ENCODE data around the gene PTK6. TPM values are rescaled to one million over a fixed set of nuclear protein-coding genes. Genes with fewer than 3 reads are reported as not detected.

The PTK6 gene
- total RNA-seq, 2 experiments from 2014 or later, result 0.16 to 0.26 TPM

- H3K27me3 Mint-ChIP-seq, result peaks cover 21% of the 10 kb centered on the region
- DNase-seq, result no peak
- H3K4me1 Mint-ChIP-seq, result peaks cover 4% of the 10 kb centered on the region
- H3K36me3 Mint-ChIP-seq, result no peaks in the 10 kb centered on the region
- H3K27ac Mint-ChIP-seq, result no peak overlapping the region
- no peak overlapping the region for H3K4me3 Mint-ChIP-seq
- H3K9me3 Mint-ChIP-seq, result no peaks in the 10 kb centered on the region
Observed at GRCh38 chr20:63497138-63497945, 39.8 kb downstream of the PTK6 start.

GRCh38 chr20:63496596-63497120 lies 40.5 kb downstream of the PTK6 start:
- Mint-ChIP-seq H3K9me3 (no peaks in the 10 kb centered on the region), H3K27me3 (peaks cover 22% of the 10 kb centered on the region), H3K4me1 (peaks cover 4% of the 10 kb centered on the region), H3K4me3 (no peak overlapping the region), H3K27ac (no peak overlapping the region), H3K36me3 (no peaks in the 10 kb centered on the region)
- DNase-seq, result no peak

GRCh38 chr20:63495741-63496595 lies 41.2 kb downstream of the PTK6 start:
- Mint-ChIP-seq H3K4me1 (peaks cover 4% of the 10 kb centered on the region), H3K4me3 (no peak overlapping the region), H3K36me3 (no peaks in the 10 kb centered on the region), H3K9me3 (no peaks in the 10 kb centered on the region), H3K27ac (no peak overlapping the region), H3K27me3 (peaks cover 26% of the 10 kb centered on the region)
- peak; percentile 71 for DNase-seq

- DNase-seq, result no peak
- no peaks in the 10 kb centered on the region for H3K9me3 Mint-ChIP-seq
Observed at GRCh38 chr20:63495167-63495720, 41.9 kb downstream of the PTK6 start.

DNA sequence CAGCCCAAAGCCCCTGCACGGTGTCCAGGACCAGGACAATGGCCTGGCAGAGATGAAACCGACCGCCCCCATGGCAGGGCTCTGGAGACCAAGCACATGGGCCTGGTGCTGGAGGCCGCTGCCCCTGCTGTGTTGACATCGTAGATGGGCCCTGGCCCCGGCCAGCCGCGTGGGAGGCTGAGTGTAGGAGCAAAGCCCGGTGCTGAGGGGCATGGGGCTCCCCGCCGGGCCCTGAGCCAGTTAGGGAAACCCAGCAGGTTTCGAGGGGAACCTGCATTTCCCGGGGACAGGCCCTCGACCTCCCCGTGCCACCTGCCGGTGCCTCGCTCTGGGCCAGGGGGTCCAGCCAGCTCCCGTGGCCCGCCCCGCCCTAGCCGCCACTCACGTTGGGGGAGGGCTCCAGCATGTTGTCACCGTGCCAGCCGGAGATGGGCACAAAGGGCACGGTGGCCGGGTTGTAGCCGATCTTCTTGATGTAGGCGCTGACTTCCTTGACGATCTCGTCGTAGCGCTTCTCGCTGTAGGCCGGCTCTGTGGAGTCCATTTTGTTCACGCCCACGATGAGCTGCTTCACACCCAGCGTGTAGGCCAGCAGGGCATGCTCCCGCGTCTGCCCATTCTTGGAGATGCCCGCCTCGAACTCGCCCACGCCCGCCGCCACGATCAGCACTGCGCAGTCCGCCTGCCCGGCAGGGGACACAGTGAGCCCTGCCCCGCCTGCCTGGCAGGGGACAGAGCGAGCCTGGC lies 42.6 kb downstream of the PTK6 start:
- no peak overlapping the region for H3K27ac Mint-ChIP-seq
- peaks cover 39% of the 10 kb centered on the region for H3K27me3 Mint-ChIP-seq
- peaks cover 4% of the 10 kb centered on the region for H3K4me1 Mint-ChIP-seq
- no peak overlapping the region for H3K4me3 Mint-ChIP-seq
- DNase-seq, result no peak
- no peaks in the 10 kb centered on the region for H3K9me3 Mint-ChIP-seq
- H3K36me3 Mint-ChIP-seq, result no peaks in the 10 kb centered on the region

More at GRCh38 chr20:63495167-63495720, 41.9 kb downstream of the PTK6 start:
- Mint-ChIP-seq H3K36me3 (no peaks in the 10 kb centered on the region), H3K27me3 (peaks cover 32% of the 10 kb centered on the region), H3K4me1 (peaks cover 4% of the 10 kb centered on the region), H3K4me3 (no peak overlapping the region), H3K27ac (no peak overlapping the region)

GRCh38 chr20:63494084-63494419 lies 43.1 kb downstream of the PTK6 start:
- Mint-ChIP-seq H3K36me3 (no peaks in the 10 kb centered on the region), H3K9me3 (no peaks in the 10 kb centered on the region), H3K4me3 (no peak overlapping the region), H3K4me1 (peaks cover 4% of the 10 kb centered on the region), H3K27me3 (peaks cover 43% of the 10 kb centered on the region), H3K27ac (no peak overlapping the region)
- DNase-seq, result no peak

DNA sequence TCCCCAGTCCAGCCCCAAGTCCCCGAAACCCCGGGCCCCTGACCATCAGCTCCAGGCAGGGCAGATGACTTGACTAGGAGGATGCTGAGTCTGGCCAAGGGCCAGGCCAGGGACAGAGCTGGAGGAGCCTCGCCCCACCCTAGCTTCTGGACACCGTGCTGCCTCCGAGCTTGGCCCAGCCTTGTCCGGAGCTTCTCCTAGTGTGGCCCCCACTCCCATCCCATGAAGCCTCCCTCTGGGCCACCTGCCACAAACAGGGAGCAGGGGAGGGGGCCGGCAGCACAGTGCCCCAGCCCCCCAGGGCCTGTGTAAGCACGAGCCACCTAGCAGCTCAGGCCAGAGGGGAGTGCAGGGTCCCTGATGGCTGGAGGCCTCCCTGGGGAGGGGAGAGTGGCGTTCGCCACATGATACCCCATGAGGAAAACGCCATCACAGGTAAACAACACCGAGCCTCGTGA lies 43.6 kb downstream of the PTK6 start:
- Mint-ChIP-seq H3K27ac (no peak overlapping the region), H3K4me1 (peaks cover 4% of the 10 kb centered on the region), H3K36me3 (no peaks in the 10 kb centered on the region), H3K4me3 (no peak overlapping the region), H3K9me3 (no peaks in the 10 kb centered on the region), H3K27me3 (peaks cover 46% of the 10 kb centered on the region)
- no peak for DNase-seq

DNA sequence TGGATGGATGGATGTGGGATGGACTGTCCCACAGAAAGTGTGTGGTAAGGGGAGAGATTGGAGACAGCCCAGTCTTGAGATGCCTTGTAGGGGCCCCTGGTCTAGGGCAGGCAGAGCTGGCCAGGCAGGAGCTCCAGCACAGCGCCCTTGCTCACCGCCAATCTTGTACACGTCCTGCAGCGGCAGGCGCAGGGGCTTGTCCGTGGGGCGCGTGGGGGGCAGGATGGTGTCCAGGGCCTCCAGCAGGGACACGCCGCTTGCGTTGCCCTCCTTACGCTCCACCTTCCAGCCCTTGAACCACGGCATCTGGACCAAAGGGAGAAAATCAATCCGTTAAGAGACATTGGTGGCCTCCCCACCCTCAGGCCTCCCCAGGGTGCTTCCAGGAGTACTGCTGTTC lies 44.2 kb downstream of the PTK6 start:
- Mint-ChIP-seq H3K9me3 (no peaks in the 10 kb centered on the region), H3K27me3 (peaks cover 42% of the 10 kb centered on the region), H3K4me3 (no peak overlapping the region), H3K4me1 (peaks cover 4% of the 10 kb centered on the region), H3K27ac (no peak overlapping the region), H3K36me3 (no peaks in the 10 kb centered on the region)
- DNase-seq, result no peak

DNA sequence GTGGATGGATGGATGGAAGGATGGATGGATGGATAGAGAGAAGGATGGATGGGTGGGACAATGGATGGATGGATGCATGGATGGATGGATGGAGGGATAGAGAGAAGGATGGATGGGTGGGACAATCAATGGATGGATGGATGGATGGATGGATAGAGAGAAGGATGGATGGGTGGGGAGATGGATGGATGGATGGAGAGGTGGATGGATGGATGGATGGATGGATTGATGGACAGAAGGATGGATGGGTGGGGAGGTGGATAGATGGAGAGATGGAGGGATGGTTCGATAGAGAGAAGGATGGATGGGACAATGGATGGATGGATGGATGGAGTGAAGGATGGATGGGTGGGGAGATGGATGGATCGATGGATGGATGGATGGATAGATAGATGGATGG lies 44.7 kb downstream of the PTK6 start:
- no peaks in the 10 kb centered on the region for H3K36me3 Mint-ChIP-seq
- peaks cover 4% of the 10 kb centered on the region for H3K4me1 Mint-ChIP-seq
- H3K4me3 Mint-ChIP-seq, result no peak overlapping the region
- peaks cover 40% of the 10 kb centered on the region for H3K27me3 Mint-ChIP-seq
- DNase-seq, result no peak
- H3K27ac Mint-ChIP-seq, result no peak overlapping the region
- no peaks in the 10 kb centered on the region for H3K9me3 Mint-ChIP-seq

DNA sequence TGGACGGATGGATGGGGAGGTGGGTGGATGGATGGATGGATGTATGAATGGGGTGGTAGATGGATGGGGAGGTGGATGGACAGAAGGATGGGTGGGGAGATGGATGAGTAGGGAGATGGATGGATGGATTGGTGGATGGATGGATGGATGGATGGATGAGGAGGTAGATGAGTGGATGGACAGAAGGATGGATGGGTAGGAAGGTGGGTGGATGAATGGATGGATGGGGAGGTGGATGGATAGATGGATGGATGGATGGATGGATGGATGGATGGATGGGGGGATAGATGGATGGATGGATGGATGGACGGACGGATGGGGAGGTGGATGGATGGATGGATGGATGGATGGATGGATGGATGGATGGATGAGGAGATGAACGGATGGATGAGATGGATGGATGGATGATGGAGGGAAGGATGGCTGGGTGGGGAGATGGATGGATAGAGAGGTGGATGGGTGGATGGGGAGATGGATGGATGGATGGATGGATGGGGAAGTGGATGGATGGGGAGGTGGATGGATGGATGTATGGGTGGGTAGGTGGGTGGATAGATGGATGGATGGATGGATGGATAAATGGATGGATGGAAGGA lies 45.4 kb downstream of the PTK6 start:
- Mint-ChIP-seq H3K27ac (no peak overlapping the region), H3K36me3 (no peaks in the 10 kb centered on the region), H3K4me3 (no peak overlapping the region), H3K9me3 (no peaks in the 10 kb centered on the region), H3K4me1 (peaks cover 4% of the 10 kb centered on the region), H3K27me3 (peaks cover 37% of the 10 kb centered on the region)
- no peak for DNase-seq

- Mint-ChIP-seq H3K4me1 (no peaks in the 10 kb centered on the region), H3K36me3 (no peaks in the 10 kb centered on the region), H3K27ac (no peak overlapping the region), H3K9me3 (no peaks in the 10 kb centered on the region), H3K4me3 (no peak overlapping the region), H3K27me3 (peaks cover 36% of the 10 kb centered on the region)
- no peak for DNase-seq
Observed at GRCh38 chr20:63491078-63491477, 46.1 kb downstream of the PTK6 start.

GRCh38 chr20:63490416-63490815 lies 46.8 kb downstream of the PTK6 start:
- no peaks in the 10 kb centered on the region for H3K36me3 Mint-ChIP-seq
- peaks cover 37% of the 10 kb centered on the region for H3K27me3 Mint-ChIP-seq
- H3K9me3 Mint-ChIP-seq, result no peaks in the 10 kb centered on the region
- no peak for DNase-seq
- H3K4me1 Mint-ChIP-seq, result no peaks in the 10 kb centered on the region
- no peak overlapping the region for H3K4me3 Mint-ChIP-seq
- no peak overlapping the region for H3K27ac Mint-ChIP-seq

- no peaks in the 10 kb centered on the region for H3K4me1 Mint-ChIP-seq
- DNase-seq, result no peak
- no peak overlapping the region for H3K4me3 Mint-ChIP-seq
- no peaks in the 10 kb centered on the region for H3K9me3 Mint-ChIP-seq
- no peaks in the 10 kb centered on the region for H3K36me3 Mint-ChIP-seq
- H3K27me3 Mint-ChIP-seq, result peaks cover 41% of the 10 kb centered on the region
- H3K27ac Mint-ChIP-seq, result no peak overlapping the region
Observed at GRCh38 chr20:63488315-63489251, 48.6 kb downstream of the PTK6 start.

Measured in activated naive CD8-positive, alpha-beta T cell treated with anti-CD3 and anti-CD28 coated beads for 36 hours (primary cell).